ENCODE results near the gene LENG9. TPM values are rescaled to one million over a fixed set of nuclear protein-coding genes. Genes with fewer than 3 reads are reported as not detected.

The LENG9 gene
- total and polyA plus RNA-seq, 2 experiments from 2014 or later, result 7.6 TPM; not detected in 1

DNA sequence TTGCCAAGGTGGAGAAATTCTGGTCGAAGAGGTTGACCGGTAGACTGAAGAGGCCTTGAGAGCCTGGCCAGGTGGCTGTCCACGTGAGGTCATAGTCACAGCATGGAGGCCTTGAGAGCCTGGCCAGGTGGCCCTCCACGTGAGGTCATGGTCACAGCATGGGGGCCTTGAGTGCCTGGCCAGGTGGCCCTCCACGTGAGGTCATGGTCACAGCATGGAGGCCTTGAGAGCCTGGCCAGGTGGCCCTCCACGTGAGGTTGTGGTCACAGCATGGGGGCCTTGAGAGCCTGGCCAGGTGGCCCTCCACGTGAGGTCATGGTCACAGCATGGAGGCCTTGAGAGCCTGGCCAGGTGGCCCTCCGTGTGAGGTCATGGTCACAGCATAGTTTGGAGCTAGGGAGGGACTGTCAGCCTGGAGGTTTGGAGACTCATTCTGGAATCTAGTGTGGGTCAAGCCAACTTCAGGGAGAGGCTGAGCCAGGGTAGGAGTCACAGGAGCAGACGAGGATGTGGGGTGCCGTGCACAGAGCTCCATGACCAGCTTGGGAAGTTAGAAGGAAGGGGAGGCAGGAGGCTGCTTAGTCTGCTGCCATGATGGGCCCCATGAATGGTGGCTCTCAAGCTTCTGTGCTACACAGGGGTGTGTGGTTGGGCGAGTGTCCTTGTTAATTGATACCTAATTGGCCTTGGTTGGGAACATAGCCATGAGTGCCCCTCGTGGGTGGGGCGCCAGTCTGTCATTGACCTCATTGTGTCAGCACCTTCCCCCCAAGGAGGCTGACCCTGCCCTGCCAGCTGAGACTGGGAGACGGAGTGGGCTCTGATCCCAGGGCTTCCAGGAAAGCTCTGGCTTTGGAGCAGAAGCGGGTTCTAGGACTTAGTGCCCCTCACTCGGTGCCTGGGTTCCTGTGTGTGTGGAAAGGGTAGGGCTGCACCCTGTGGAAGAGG lies 4.0 kb downstream of the LENG9 start:
- no peak overlapping the region for H3K4me3 ChIP-seq
- TF ChIP-seq, protein P1, sequence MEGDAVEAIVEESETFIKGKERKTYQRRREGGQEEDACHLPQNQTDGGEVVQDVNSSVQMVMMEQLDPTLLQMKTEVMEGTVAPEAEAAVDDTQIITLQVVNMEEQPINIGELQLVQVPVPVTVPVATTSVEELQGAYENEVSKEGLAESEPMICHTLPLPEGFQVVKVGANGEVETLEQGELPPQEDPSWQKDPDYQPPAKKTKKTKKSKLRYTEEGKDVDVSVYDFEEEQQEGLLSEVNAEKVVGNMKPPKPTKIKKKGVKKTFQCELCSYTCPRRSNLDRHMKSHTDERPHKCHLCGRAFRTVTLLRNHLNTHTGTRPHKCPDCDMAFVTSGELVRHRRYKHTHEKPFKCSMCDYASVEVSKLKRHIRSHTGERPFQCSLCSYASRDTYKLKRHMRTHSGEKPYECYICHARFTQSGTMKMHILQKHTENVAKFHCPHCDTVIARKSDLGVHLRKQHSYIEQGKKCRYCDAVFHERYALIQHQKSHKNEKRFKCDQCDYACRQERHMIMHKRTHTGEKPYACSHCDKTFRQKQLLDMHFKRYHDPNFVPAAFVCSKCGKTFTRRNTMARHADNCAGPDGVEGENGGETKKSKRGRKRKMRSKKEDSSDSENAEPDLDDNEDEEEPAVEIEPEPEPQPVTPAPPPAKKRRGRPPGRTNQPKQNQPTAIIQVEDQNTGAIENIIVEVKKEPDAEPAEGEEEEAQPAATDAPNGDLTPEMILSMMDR (IDR thresholded peaks at IDR 0.05; ENCODE audit: low read depth, low read length), result no peak
- peaks cover 52% of the 10 kb centered on the region for H3K36me3 ChIP-seq
- no peak overlapping the region for H3K27ac ChIP-seq
- no peaks in the 10 kb centered on the region for H3K9me3 ChIP-seq (ENCODE audit: low read depth)
- no peak for DNase-seq (ENCODE audit: low read depth in 1 of 2, low spot score in 1 of 2)
- H3K27me3 ChIP-seq, result no peaks in the 10 kb centered on the region
- no peaks in the 10 kb centered on the region for H3K4me1 ChIP-seq (ENCODE audit: low read depth)

DNA sequence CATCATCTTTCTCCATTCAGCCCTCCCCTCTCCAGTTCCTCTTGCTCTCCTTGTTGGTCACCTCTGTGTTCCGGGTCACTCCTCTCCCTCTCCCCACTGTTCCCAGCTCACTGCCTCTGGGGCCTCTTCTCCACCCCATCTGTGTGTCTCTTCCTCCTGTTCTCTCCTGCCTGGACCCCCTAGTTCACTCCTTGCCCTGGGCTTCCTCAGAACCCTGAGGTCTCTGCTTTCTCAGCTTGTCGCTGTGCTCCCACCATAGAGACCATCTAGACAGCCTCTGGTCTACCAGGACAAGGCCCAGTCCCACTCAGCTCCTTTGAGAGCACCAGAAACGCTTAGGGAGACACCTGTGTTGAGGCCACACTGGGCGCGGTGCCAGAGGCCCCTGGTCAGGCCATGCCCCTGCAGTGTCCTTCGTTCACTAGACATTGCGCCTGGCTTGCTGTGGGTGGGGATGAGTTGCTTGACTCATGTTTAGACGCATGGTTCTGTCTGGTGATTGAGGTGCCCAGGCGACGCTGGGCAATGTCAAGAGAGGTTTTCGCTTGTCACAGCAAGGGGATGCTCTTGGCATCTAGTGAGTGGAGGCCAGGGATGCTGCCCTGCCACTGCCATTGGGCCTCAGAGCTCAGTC lies 4.8 kb downstream of the LENG9 start:
- no peak for DNase-seq (ENCODE audit: low read depth in 1 of 2, low spot score in 1 of 2)
- Histone ChIP-seq H3K4me3 (no peak overlapping the region), H3K36me3 (peaks cover 60% of the 10 kb centered on the region), H3K9me3 (ENCODE audit: low read depth) (no peaks in the 10 kb centered on the region), H3K27me3 (no peaks in the 10 kb centered on the region), H3K27ac (no peak overlapping the region), H3K4me1 (ENCODE audit: low read depth) (no peaks in the 10 kb centered on the region)
- TF ChIP-seq, protein P1 (IDR thresholded peaks at IDR 0.05; ENCODE audit: low read depth, low read length), result no peak

DNA sequence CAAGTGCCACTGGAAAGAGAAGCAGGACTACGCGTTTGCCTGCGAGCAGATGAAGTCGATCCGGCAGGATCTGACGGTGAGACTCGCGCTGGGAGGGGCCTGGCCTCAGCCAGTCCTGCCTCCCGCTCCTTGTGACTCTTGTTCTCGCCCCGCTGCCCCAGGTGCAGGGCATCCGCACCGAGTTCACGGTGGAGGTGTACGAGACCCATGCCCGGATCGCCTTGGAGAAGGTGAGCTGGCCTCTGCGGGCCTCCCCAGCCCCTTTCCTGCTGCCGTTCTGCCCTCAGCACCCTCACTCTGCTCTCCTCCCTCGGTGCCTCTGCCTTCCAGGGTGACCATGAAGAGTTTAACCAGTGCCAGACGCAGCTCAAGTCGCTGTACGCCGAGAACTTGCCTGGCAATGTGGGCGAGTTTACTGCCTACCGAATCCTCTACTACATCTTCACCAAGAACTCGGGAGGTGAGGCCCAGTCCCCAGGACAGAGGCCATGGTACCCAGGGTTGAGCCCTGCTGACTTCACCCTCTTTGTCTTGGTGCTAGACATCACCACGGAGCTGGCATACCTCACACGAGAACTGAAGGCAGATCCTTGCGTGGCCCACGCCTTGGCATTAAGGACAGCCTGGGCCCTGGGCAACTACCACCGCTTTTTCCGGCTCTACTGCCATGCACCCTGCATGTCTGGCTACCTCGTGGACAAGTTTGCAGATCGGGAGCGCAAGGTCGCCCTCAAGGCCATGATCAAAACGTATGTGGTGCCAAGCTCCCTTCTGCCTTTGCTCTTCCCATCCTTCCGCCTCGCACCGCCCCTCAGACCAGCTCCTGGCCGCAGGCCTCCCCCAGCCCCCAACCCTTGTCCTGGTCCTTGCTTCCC lies 5.6 kb downstream of the LENG9 start:
- H3K36me3 ChIP-seq, result peaks cover 68% of the 10 kb centered on the region
- no peak overlapping the region for H3K27ac ChIP-seq
- TF ChIP-seq, protein P1 (IDR thresholded peaks at IDR 0.05; ENCODE audit: low read depth, low read length), result no peak
- no peaks in the 10 kb centered on the region for H3K27me3 ChIP-seq
- H3K4me1 ChIP-seq (ENCODE audit: low read depth), result no peaks in the 10 kb centered on the region
- no peaks in the 10 kb centered on the region for H3K9me3 ChIP-seq (ENCODE audit: low read depth)
- no peak for DNase-seq (ENCODE audit: low read depth in 1 of 2, low spot score in 1 of 2)
- no peak overlapping the region for H3K4me3 ChIP-seq

DNA sequence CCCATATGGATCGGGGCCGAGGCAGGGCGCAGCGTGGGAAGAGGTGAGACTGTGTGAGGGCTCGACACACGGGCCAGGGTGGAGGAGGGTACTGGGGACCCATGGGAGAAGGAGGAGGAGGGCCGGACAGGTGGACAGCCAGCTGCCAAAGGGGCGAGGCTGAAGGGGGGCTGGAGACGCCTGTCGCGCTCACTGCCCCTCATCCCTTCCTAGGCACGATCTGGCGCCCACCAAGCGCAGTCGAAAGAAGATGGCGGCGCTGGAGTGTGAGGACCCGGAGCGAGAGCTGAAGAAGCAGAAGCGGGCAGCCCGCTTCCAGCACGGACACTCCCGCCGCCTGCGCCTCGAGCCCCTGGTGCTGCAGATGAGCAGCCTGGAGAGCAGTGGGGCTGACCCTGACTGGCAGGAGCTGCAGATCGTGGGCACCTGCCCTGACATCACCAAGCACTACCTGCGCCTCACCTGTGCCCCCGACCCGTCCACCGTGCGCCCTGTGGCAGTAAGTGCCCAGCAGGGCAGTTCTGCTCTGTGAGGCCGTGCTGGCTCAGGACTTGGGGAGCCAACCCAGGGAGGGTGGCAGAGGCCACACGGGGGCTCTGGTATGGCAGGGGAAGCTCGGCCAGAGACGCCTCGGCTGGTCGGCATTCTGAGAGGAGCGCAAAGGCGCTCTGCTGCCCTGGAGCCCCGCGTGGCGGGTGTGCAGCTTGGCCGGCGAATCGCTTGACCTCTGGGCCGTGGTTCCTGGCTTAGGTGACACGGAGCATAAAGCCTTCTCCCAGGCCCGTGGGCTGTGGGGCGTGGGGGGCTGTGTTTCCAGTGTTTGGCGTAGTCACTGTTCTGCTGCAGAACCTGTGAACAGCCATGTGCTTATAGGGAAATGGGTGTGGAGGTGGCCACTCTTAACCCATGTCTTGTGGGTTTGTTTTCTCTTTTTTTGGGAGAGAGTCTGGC lies 6.9 kb downstream of the LENG9 start:
- peaks cover 78% of the 10 kb centered on the region for H3K36me3 ChIP-seq
- TF ChIP-seq, protein P1 (IDR thresholded peaks at IDR 0.05; ENCODE audit: low read depth, low read length), result no peak
- H3K4me3 ChIP-seq, result no peak overlapping the region
- no peaks in the 10 kb centered on the region for H3K9me3 ChIP-seq (ENCODE audit: low read depth)
- no peaks in the 10 kb centered on the region for H3K4me1 ChIP-seq (ENCODE audit: low read depth)
- no peak overlapping the region for H3K27ac ChIP-seq
- H3K27me3 ChIP-seq, result no peaks in the 10 kb centered on the region
- DNase-seq (ENCODE audit: low read depth in 1 of 2, low spot score in 1 of 2), result no peak
